Astrocyte of the cerebellum (primary cell): ENCODE data around the gene FAM210B.
"Not testable (repeated sequence)": the region's sequence is repeated elsewhere in the genome, so short reads cannot be mapped to it uniquely, and the experiment has no call there.

ENCODE experiments used
- DNase-seq: peaks from one replicate; pipeline ENCODE4 v3.0.0-alpha.2; 2011; ENCODE audit warnings: low read depth
- H3K4me3 ChIP-seq: 2 replicates; pipeline ENCODE4 v1.5.1; 2011; ENCODE audit warnings: mild to moderate bottlenecking, low read depth, low read length, moderate library complexity
- CTCF ChIP-seq: IDR thresholded peaks from 2 replicates; pipeline ENCODE4 v1.5.1; 2012; ENCODE audit warnings: low read length, low read depth, moderate library complexity, mild to moderate bottlenecking; ENCODE audit errors: missing control alignments
- in situ Hi-C: cut with HindIII; loops from 2 replicates; pipeline ENCODE4 v1.10.0; 2017; ENCODE audit warnings: low sequenced_read_pairs

FAM210B gene

GRCh38 chr20:56324806-56325205 is 34.0 kb upstream of the FAM210B start:
- in situ Hi-C loops: no loop called here
- no peak overlapping the region for H3K4me3 ChIP-seq
- DNase-seq: no peak
- no peak for TF ChIP-seq CTCF

- in situ Hi-C loops: no loop called here
- TF ChIP-seq CTCF: no peak
- H3K4me3 ChIP-seq: no peak overlapping the region
- no peak for DNase-seq
Observed at GRCh38 chr20:56328861-56329260, 29.9 kb upstream of the FAM210B start.

GRCh38 chr20:56336709-56337108 is 22.1 kb upstream of the FAM210B start:
- DNase-seq, in situ Hi-C loops, H3K4me3 ChIP-seq: not testable (repeated sequence)

- in situ Hi-C loops: no loop called here
- TF ChIP-seq CTCF: no peak
- DNase-seq: no peak
- H3K4me3 ChIP-seq: no peak overlapping the region
Observed at GRCh38 chr20:56342783-56343182, 16.0 kb upstream of the FAM210B start.

GRCh38 chr20:56343861-56344381 is 14.9 kb upstream of the FAM210B start:
- H3K4me3 ChIP-seq: no peak overlapping the region
- DNase-seq: peak; percentile 5
- TF ChIP-seq CTCF: peak; percentile 63
- in situ Hi-C loops: no loop called here

- in situ Hi-C loops: no loop called here
- TF ChIP-seq CTCF: no peak
- DNase-seq: no peak
- H3K4me3 ChIP-seq: no peak overlapping the region
Observed at GRCh38 chr20:56345911-56346310, 12.9 kb upstream of the FAM210B start.

- H3K4me3 ChIP-seq: no peak overlapping the region
- no peak for TF ChIP-seq CTCF
- DNase-seq: no peak
- in situ Hi-C loops: no loop called here
Observed at GRCh38 chr20:56347628-56348304, 11.0 kb upstream of the FAM210B start.
